SU-DHL-6 (cell line): ENCODE data around the gene SPRY4.
"Not testable (repeated sequence)": the region's sequence is repeated elsewhere in the genome, so short reads cannot be mapped to it uniquely, and the experiment has no call there.

Source experiments
- H2AFZ ChIP-seq: fragments of 200-600 bp; sonication (generic); 2 replicates; pipeline ENCODE4 v1.6.1; 2014; ENCODE audit warnings: low read depth, mild to moderate bottlenecking, moderate library complexity, mixed read lengths, antibody characterized with exemption, low read length; ENCODE audit not compliant: severe bottlenecking
- H3F3A ChIP-seq: fragments of 200-600 bp; shearing (Covaris generic); 2 replicates; pipeline ENCODE4 v1.6.0; 2016; ENCODE audit warnings: antibody characterized with exemption, mild to moderate bottlenecking; ENCODE audit not compliant: insufficient read depth
- H3K27ac ChIP-seq: fragments of 200-600 bp; sonication (generic); 2 replicates; pipeline ENCODE4 v1.5.1; 2016; ENCODE audit warnings: low read depth, mild to moderate bottlenecking, low read length, moderate library complexity, mixed read lengths
- H3K27me3 ChIP-seq: fragments of 200-600 bp; sonication (generic), shearing (Covaris generic); 2 replicates; pipeline ENCODE4 v1.6.0; 2014; ENCODE audit warnings: mild to moderate bottlenecking, low read length
- H3K36me3 ChIP-seq: fragments of 200-600 bp; sonication (generic); 2 replicates; pipeline ENCODE4 v1.6.1; 2014; ENCODE audit warnings: mild to moderate bottlenecking, low read length, mixed read lengths
- H3K4me2 ChIP-seq: fragments of 300-600, 200-600 bp; shearing (Covaris generic), sonication (generic); 2 replicates; pipeline ENCODE4 v1.6.0; 2014; ENCODE audit warnings: low read length, low read depth, mild to moderate bottlenecking; ENCODE audit not compliant: poor library complexity, severe bottlenecking
- H3K4me3 ChIP-seq: fragments of 200-600 bp; sonication (generic); 2 replicates; pipeline ENCODE4 v1.5.1; 2014; ENCODE audit warnings: antibody characterized with exemption, low read length, mild to moderate bottlenecking, mixed read lengths; ENCODE audit not compliant: insufficient read depth, poor library complexity, severe bottlenecking
- H3K79me2 ChIP-seq: fragments of 200-600 bp; sonication (generic); 2 replicates; pipeline ENCODE4 v1.6.1; 2014; ENCODE audit warnings: mild to moderate bottlenecking, low read length, moderate library complexity; ENCODE audit not compliant: insufficient read depth
- H3K9ac ChIP-seq: fragments of 200-600 bp; sonication (generic); 2 replicates; pipeline ENCODE4 v1.7.0; 2014; ENCODE audit warnings: mild to moderate bottlenecking, low read length
- H3K9me2 ChIP-seq: fragments of 200-600 bp; sonication (generic); replicated peaks from 2 replicates; pipeline ENCODE4 v1.6.1; 2014; ENCODE audit warnings: low read length; ENCODE audit not compliant: insufficient read depth
- H3K9me3 ChIP-seq: fragments of 200-600 bp; sonication (generic); 2 replicates; pipeline ENCODE4 v1.6.1; 2014; ENCODE audit warnings: low read length, mixed read lengths; ENCODE audit not compliant: insufficient read depth
- H4K20me1 ChIP-seq: fragments of 200-600 bp; sonication (generic); 2 replicates; pipeline ENCODE4 v1.6.1; 2014; ENCODE audit warnings: low read depth, mild to moderate bottlenecking, antibody characterized with exemption, low read length, moderate library complexity, mixed read lengths
- EZH2phosphoT487 ChIP-seq: fragments of 200-600 bp; sonication (generic), shearing (Covaris generic); conservative IDR thresholded peaks from 2 replicates; pipeline ENCODE4 v1.6.1; 2018; ENCODE audit warnings: mild to moderate bottlenecking, antibody characterized with exemption, low read length, moderate library complexity, mixed read lengths
- TF ChIP-seq, protein P1 (sequence below): fragments of 200-600 bp; sonication (generic); IDR thresholded peaks from one replicate; pipeline ENCODE4 v1.5.1; 2017; ENCODE audit warnings: antibody characterized with exemption, mild to moderate bottlenecking, low read length, moderate library complexity; ENCODE audit not compliant: insufficient read depth, poor library complexity, severe bottlenecking

The SPRY4 gene

DNA sequence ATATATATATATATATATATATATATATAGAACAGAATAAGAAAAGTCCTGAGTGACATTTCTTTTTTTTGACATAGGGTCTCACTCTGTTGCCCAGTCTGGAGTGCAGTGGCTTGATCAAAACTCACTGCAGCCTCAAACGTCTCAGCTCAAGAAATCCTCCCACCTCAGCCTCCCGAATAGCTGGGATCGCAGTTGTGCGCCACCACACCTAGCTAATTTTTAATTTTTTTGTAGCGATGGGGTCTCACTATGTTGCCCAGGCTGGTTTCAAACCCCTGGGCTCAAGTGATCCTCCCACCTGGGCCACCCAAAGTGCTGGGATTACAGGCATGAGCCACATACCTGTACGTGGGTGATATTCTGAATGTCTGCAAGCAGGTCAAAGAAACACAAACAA, 48.3 kb downstream of the SPRY4 start:
- Histone ChIP-seq H3K4me3 (no peak overlapping the region), H3K9me2 (no peaks in the 10 kb centered on the region), H3K4me2 (no peak overlapping the region), H3K79me2 (no peaks in the 10 kb centered on the region), H3K27me3 (no peaks in the 10 kb centered on the region), H3K9ac (no peak overlapping the region), H3K9me3 (no peaks in the 10 kb centered on the region), H3F3A (no peaks in the 10 kb centered on the region), H2AFZ (no peak overlapping the region), H3K36me3 (no peaks in the 10 kb centered on the region), H3K27ac (no peak overlapping the region), H4K20me1 (no peaks in the 10 kb centered on the region)
- TF ChIP-seq EZH2phosphoT487: no peak
- TF ChIP-seq, protein P1, sequence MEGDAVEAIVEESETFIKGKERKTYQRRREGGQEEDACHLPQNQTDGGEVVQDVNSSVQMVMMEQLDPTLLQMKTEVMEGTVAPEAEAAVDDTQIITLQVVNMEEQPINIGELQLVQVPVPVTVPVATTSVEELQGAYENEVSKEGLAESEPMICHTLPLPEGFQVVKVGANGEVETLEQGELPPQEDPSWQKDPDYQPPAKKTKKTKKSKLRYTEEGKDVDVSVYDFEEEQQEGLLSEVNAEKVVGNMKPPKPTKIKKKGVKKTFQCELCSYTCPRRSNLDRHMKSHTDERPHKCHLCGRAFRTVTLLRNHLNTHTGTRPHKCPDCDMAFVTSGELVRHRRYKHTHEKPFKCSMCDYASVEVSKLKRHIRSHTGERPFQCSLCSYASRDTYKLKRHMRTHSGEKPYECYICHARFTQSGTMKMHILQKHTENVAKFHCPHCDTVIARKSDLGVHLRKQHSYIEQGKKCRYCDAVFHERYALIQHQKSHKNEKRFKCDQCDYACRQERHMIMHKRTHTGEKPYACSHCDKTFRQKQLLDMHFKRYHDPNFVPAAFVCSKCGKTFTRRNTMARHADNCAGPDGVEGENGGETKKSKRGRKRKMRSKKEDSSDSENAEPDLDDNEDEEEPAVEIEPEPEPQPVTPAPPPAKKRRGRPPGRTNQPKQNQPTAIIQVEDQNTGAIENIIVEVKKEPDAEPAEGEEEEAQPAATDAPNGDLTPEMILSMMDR: no peak

DNA sequence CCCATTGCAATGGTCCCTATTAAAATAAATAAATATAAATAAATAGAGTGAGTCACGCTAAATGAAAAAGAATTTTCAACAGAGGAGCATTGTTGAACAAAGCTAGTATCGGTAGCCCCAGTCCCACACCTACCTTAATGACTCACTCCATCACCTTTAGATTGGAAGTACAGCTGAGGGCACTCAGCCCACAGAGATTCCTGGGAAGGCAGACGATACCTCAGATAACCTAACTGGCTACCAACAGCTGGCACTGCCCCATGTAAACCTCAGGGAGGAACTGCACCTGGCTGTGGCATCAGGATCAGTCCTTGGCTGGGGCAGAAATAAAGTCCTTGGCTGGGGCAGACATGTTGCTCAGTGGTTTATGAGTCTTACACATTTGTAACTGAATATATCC, 49.3 kb downstream of the SPRY4 start:
- no peak overlapping the region for H3K27ac ChIP-seq
- H3F3A ChIP-seq: no peaks in the 10 kb centered on the region
- H4K20me1 ChIP-seq: no peaks in the 10 kb centered on the region
- no peaks in the 10 kb centered on the region for H3K9me3 ChIP-seq
- no peak overlapping the region for H3K4me3 ChIP-seq
- no peak overlapping the region for H2AFZ ChIP-seq
- no peak for TF ChIP-seq EZH2phosphoT487
- TF ChIP-seq, protein P1: no peak
- H3K9me2 ChIP-seq: no peaks in the 10 kb centered on the region
- no peaks in the 10 kb centered on the region for H3K79me2 ChIP-seq
- H3K4me2 ChIP-seq: no peak overlapping the region
- H3K36me3 ChIP-seq: no peaks in the 10 kb centered on the region
- H3K9ac ChIP-seq: no peak overlapping the region
- H3K27me3 ChIP-seq: no peaks in the 10 kb centered on the region

DNA sequence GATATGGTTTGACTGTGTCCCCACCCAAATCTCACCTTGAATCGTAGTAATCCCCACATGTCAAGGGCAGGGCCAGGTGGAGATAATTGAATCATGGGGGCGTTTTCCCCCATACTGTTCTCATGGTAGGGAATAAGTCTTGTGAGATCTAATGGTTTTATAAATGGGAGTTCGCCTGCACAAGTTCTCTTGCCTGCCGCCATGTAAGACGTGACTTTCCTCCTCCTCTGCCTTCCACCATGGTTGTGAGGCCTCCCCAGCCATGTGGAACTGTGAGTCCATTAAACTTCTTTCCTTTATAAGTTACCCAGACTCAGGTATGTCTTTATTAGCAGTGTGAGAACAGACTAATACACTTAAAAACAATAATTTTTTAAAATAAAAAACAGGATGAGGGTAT, 52.2 kb downstream of the SPRY4 start:
- H3K27ac ChIP-seq, H3K4me3 ChIP-seq, H3K4me2 ChIP-seq, H3K27me3 ChIP-seq, H3K79me2 ChIP-seq, H3K9me2 ChIP-seq, H3K9ac ChIP-seq, H3K9me3 ChIP-seq, H3F3A ChIP-seq, H3K36me3 ChIP-seq, H2AFZ ChIP-seq, H4K20me1 ChIP-seq: not testable (repeated sequence)

DNA sequence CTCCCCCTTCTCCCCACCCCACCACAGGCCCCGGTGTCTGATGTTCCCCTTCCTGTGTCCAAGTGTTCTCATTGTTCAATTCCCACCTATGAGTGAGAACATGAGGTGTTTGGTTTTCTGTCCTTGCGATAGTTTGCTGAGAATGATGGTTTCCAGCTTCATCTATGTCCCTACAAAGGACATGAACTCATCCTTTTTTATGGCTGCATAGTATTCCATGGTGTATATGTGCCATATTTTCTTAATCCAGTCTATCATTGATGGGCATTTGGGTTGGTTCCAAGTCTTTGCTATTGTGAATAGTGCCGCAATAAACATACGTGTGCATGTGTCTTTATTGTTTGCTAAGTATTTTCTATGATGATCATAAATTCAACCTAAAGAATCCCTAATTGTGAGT, 60.7 kb downstream of the SPRY4 start:
- not testable (repeated sequence) for H3K4me2 ChIP-seq, H3K27ac ChIP-seq, H3K9me2 ChIP-seq, H2AFZ ChIP-seq, H3F3A ChIP-seq, H3K9ac ChIP-seq, H3K9me3 ChIP-seq, H3K27me3 ChIP-seq, H3K79me2 ChIP-seq, H3K4me3 ChIP-seq, H3K36me3 ChIP-seq, H4K20me1 ChIP-seq
